HG03521 (cell line): ENCODE measurements around the gene TGM2.

Experiments used
- ATAC-seq: cut with Tn5 transposase; IDR thresholded peaks from one replicate; pipeline ENCODE4 v1.9.1; 2021; ENCODE audit warnings: mild to moderate bottlenecking, moderate library complexity; ENCODE audit not compliant: unreplicated experiment

TGM2 gene

GRCh38 chr20:38199501-38200390 lies 34.7 kb upstream of the TGM2 start:
- no peak for ATAC-seq

GRCh38 chr20:38198238-38198861 lies 33.3 kb upstream of the TGM2 start:
- no peak for ATAC-seq

- ATAC-seq = no peak
These were observed 32.5 kb upstream of the TGM2 start for GRCh38 chr20:38197619-38198018.

GRCh38 chr20:38197217-38197616 lies 32.1 kb upstream of the TGM2 start:
- ATAC-seq = no peak

DNA sequence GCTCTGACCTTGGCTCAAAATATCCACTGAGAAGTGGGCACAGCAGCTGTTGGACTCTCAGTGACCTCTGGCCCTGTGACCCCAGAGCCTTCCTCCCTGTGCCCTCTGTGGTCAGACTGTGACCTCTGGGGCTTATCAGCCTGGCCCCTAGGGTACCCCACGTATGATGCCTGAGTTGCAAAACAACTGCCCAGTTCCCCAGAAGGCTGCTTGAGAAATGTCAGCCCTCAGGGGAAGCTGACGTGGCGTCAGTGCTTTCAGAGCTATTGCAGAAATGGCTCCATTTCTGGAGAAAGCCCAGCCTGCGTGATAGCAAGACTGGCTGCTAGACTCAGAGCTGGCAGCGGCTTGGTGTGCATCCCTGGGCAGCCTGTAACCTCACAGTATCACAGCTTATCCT lies 31.5 kb upstream of the TGM2 start:
- no peak for ATAC-seq

GRCh38 chr20:38196076-38196475 lies 31.0 kb upstream of the TGM2 start:
- no peak for ATAC-seq

- ATAC-seq = no peak
These were observed 30.5 kb upstream of the TGM2 start for GRCh38 chr20:38195521-38195920.

DNA sequence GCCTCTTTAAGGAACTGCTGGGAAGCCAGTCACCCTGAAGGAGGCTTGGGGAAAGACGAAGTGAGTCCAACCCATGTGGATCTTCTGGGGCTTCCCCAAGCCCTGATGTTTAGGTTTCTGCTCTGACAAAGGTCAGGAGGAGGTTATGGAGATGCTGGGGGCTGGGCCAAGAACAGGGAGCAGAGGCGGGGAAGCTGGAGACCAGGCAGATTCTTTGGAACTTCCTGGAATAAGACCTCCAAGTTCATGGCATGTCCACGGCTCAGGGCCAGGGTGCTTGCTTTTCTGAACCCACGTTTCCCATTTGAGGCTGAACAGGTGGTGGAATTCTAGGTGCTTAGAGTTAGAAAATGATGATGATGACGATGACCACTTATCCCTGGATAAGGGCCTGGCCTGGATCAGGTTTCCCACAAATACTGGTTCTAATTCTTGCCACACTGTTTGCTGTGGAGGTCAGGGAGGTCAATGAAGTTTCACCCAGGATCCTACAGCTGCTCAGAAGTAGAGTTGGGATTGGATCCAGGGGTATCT lies 30.0 kb upstream of the TGM2 start:
- ATAC-seq = no peak

DNA sequence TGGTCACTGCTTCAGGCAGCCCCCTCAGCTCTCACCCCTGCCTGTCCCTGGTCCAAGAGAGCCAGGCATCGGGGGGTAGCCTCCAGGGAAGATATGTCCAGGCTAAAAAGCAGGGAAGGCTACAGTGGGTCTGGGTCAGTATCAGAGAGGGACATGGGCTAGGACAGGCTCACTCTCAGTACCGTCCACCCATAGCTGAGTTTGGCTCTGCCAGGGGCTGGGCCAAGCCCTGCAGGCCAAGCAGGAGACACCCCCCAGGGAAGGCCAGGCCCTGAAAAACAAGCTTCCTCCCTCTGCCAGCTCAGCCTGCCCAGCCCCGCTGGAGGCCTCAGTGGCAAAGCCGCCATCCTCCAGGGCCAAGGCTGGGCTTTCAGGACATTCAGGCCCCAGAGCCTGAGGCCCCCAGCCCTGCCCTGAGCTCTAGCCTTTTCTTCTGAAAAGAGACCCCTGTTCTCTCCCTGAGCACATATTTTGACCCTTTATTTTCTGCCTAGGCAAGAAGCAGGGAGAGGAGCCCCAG lies 28.6 kb upstream of the TGM2 start:
- no peak for ATAC-seq

DNA sequence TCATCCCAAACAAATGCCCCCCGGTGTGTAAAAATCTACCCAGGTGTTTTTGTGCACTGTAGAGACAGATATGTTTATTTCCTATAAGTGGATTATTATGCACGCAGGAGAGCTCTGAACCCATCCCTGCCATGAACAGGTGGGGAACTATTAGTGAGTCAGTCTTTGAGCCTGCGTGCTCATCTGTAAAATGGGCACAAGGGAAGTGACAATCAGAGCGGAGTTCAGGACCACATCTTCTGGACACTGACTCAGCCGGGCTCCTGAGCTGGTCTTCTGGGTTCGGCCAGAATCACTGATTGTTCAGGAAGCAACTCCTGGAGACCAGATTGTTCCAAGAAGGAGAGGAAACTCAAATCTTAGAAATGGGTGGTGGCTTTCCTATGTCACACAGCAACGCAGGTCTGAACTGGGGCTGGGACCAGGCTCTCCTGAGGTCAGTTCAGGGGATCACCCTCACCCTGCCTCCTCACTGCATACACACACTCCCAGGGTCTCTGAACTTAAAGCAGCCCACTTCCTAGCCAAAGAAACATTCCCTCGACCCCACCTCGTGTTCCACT lies 27.3 kb upstream of the TGM2 start:
- ATAC-seq = no peak

GRCh38 chr20:38191654-38192053 lies 26.6 kb upstream of the TGM2 start:
- no peak for ATAC-seq

DNA sequence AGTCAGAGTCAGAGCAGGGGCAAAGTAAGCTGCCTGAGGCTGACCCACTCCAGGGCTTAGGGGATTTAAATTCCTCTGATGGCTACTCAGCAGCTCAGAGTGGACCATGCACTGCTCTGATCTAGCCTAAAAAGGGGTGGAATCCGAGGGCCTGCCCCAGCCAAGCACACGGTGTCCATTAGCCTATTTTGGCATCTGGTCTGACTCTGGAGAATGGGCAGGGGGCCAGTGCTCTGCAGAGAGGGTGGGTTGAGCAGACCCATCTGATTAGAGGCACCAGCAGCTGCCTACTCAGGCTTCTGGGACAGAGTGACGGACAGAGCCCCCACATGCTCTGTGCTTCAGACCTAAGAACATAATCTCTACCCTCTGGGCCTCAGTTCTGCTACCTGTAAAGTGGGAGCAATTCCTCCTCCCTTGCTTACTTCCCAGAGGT lies 25.9 kb upstream of the TGM2 start:
- no peak for ATAC-seq

DNA sequence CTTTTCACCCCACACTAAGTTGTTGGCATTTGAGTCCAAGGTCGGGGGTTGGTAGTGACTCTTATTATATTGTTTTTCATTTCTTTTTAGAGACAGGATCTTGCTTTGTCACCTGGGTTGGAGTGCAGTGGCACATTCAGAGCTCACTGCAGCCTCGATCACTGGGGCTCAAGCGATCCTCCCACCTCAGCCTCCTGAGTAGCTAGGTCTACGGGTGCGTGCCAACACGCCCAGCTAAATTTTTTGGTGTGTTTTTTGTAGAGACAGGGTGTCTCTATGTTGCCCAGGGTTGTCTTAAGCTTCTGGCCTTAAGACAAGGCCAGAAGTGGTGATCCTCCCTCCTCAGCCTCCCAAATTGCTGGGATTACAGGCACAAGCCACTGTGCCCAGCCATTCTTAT lies 25.1 kb upstream of the TGM2 start:
- ATAC-seq = no peak

DNA sequence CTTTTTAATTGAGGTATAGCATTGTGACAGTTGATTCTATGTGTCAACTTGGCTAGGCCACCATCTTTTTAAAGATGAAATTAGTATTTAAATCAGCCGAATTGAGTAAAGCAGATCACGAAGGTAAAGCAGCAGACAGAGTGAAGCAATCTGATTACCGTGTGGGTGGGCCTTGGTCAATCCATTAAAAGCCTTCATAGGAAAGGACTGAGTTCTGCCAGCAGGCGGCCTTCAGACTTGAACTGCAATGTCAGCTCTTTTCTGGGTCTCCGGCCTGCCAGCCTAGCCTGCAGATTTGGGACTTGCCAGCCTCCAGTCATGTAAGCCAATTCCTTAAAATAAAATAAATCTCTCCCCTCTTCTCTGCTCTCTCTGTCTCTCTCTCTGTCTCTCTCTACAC lies 22.4 kb upstream of the TGM2 start:
- ATAC-seq = no peak

- no peak for ATAC-seq
These were observed 21.7 kb upstream of the TGM2 start for GRCh38 chr20:38186788-38187221.

GRCh38 chr20:38184101-38184500 lies 19.0 kb upstream of the TGM2 start:
- no peak for ATAC-seq

DNA sequence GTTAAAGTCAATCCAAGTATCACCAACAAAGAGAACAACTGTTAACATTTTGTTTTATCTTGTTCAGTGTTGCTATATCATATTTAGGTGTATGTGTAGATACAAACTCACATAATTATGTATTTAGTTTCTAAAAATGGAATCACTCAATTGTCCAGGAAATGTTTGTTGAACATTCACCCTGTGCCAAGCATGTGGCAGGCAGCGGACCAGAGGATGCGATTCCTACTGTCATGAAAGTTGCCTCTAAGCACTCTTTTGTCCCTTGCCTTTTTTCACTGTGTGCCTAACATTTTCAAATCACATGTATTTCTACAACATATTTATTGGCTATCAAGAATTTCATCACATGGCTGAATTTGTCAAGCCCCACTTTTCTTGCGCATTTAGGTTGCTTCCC lies 16.9 kb upstream of the TGM2 start:
- ATAC-seq = no peak

DNA sequence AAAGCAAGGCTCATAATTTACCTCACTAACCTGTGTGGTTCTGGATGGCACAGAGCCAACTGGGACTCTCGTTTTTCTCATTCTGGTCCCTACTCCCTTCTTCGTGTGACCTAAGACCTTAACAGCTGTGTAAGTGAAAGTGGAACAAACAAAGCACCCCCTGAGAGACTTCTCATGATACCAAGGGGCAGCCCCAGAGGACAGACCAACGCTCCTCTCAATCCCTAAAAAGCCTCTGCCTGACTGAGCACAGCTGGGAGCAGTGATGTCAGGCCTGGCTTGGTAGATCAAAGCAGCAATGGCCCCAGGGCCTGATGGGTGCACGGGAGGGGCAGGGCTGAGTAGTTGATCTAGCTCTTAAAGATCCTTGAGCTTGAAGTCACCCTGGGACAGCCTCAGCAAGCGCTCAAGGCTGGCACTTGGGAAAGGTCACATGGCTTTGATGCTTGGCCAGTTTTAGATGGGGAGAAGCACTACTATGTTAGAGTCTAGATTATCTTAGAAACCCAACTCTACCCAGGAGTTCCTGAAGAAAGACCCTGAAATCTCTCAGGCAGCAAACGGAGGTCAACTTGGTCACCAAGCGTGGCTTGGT lies 16.2 kb upstream of the TGM2 start:
- ATAC-seq = no peak

DNA sequence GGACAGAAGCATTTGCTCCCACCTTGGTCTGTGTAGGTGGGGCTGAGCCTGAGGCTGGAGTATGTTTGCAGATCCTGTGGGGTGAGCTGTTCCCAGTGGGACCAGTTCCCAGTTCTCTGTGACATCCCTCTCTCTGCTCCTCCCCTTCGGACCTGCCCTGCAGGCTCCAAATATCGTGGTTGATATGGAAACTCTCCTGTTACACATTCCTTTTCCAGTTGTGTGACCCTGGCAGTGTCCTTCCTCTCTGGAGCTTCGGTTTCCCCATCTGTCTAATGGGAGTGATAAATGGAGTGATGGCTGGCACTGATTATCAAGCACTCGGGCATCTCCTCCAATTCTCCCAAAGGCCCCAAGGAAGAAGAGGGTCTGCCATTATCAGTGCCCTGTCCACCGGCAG lies 15.7 kb upstream of the TGM2 start:
- ATAC-seq = no peak

GRCh38 chr20:38179846-38180245 lies 14.8 kb upstream of the TGM2 start:
- ATAC-seq = no peak

DNA sequence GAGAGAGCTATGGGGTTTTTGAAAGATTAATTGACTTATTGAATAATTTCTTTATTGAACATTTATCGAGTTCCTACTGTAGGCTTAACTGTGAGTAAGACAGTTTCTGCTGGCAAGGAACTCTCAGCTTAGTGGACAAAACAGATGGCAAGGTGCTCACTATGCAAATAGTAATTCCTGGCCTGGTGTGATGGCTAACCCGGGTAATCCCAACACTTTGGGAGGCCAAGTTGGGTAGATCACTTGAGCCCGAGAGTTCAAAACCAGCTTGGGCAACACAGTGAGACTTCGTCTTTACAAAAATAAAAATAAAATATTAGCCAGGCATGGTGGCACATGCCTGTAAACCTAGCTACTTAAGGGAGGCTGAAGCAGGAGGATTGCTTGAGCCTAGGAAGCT lies 13.5 kb upstream of the TGM2 start:
- ATAC-seq = no peak
